PC-3 (cell line): ENCODE data around the gene UCK1. TPM values are rescaled to one million over a fixed set of nuclear protein-coding genes. Genes with fewer than 3 reads are reported as not detected.

Experiments
- ATAC-seq: fragments of 200-7000 bp; cut with Tn5 transposase; 2 replicates; pipeline ENCODE4 v1.9.1; 2020; ENCODE audit warnings: mild to moderate bottlenecking, moderate library complexity
- BruUV-seq: library from RNA; stranded (reverse); fragments of 400-500 nt; replicated peaks from 2 replicates; lab custom pipeline; 2021; lab: Mats Ljungman, UMichigan
- CTCF ChIA-PET: fragments of 300-600 bp; sonication (Branson Sonifier 250); formaldehyde crosslinking; loops from one replicate; lab custom pipeline; 2022; ENCODE audit warnings: antibody characterized with exemption; lab: Charles Lee
- POLR2A ChIA-PET: fragments of 300-600 bp; sonication (Branson Sonifier 250); formaldehyde crosslinking; loops from one replicate; lab custom pipeline; 2022; ENCODE audit warnings: antibody characterized with exemption; ENCODE audit not compliant: unreplicated experiment; lab: Charles Lee
- DNase-seq: peaks from one replicate; pipeline ENCODE4 v3.0.0-alpha.2; 2015
- H2AFZ ChIP-seq: fragments of 300-600 bp; sonication (generic); 2 replicates; pipeline ENCODE4 v1.6.0; 2016; ENCODE audit warnings: antibody characterized with exemption, low read length
- H3F3A ChIP-seq: fragments of 300-600 bp; sonication (generic); one replicate; pipeline ENCODE4 v1.6.0; 2017; ENCODE audit warnings: antibody characterized with exemption, low read length, control low read depth, mild to moderate bottlenecking; ENCODE audit not compliant: unreplicated experiment
- H3K27ac ChIP-seq: fragments of 300-600 bp; sonication (generic); 2 replicates; pipeline ENCODE4 v1.5.1; 2016; ENCODE audit warnings: mild to moderate bottlenecking, low read length
- H3K27me3 ChIP-seq: fragments of 300-600 bp; sonication (generic); 2 replicates; pipeline ENCODE4 v1.6.1; 2016; ENCODE audit warnings: low read length, mixed read lengths
- H3K36me3 ChIP-seq: fragments of 300-600 bp; sonication (generic); 2 replicates; pipeline ENCODE4 v1.6.1; 2016; ENCODE audit warnings: low read depth, mixed run types, low read length, mixed read lengths
- H3K4me1 ChIP-seq: fragments of 300-600 bp; sonication (generic); 2 replicates; pipeline ENCODE4 v1.5.1; 2016; ENCODE audit warnings: low read length; ENCODE audit not compliant: insufficient read depth
- H3K4me2 ChIP-seq: fragments of 300-600 bp; sonication (generic); 2 replicates; pipeline ENCODE4 v1.6.0; 2016; ENCODE audit warnings: low read length
- H3K4me3 ChIP-seq: fragments of 300-600 bp; sonication (generic); 2 replicates; pipeline ENCODE4 v1.5.1; 2016; ENCODE audit warnings: mild to moderate bottlenecking, low read length, mixed read lengths
- H3K79me2 ChIP-seq: fragments of 300-600 bp; sonication (generic); 2 replicates; pipeline ENCODE4 v1.6.1; 2017; ENCODE audit warnings: low read length, mixed read lengths
- H3K9ac ChIP-seq: fragments of 300-600 bp; sonication (generic); 2 replicates; pipeline ENCODE4 v1.6.0; 2016; ENCODE audit warnings: mild to moderate bottlenecking, low read length
- H3K9me2 ChIP-seq: fragments of 300-600 bp; sonication (generic); replicated peaks from 2 replicates; pipeline ENCODE4 v1.6.1; 2016; ENCODE audit warnings: mixed run types, low read length, mixed read lengths
- H3K9me3 ChIP-seq: fragments of 300-600 bp; sonication (generic); 2 replicates; pipeline ENCODE4 v1.6.1; 2016; ENCODE audit warnings: low read length, mixed read lengths
- H4K20me1 ChIP-seq: fragments of 300-600 bp; sonication (generic); 2 replicates; pipeline ENCODE4 v1.6.1; 2016; ENCODE audit warnings: low read length, mixed read lengths
- CTCF ChIP-seq: fragments of 300-600 bp; sonication (generic); conservative IDR thresholded peaks from 2 replicates; pipeline ENCODE4 v1.5.1; 2017; ENCODE audit warnings: antibody characterized with exemption, low read depth, mild to moderate bottlenecking, low read length
- EZH2 ChIP-seq: fragments of 300-600 bp; sonication (generic); IDR thresholded peaks from one replicate; pipeline ENCODE4 v1.6.1; 2017; ENCODE audit warnings: antibody characterized with exemption, mild to moderate bottlenecking, low read length; ENCODE audit not compliant: unreplicated experiment
- EZH2phosphoT487 ChIP-seq: fragments of 300-600 bp; sonication (generic); IDR thresholded peaks from 2 replicates; pipeline ENCODE4 v1.6.1; 2018; ENCODE audit warnings: mild to moderate bottlenecking, antibody characterized with exemption, low read length, borderline replicate concordance
- intact Hi-C: fragments of 100-400 bp; cut with micrococcal nuclease; formaldehyde crosslinking; loops from 2 replicates; pipeline ENCODE4 v1.9.0; 2023
- total RNA-seq: library from RNA; depleted of rRNA; stranded (reverse); fragments of >200 nt; gene quantifications from 2 replicates; pipeline ENCODE4 v1.2.3, GENCODE V29; 2014

Gene UCK1
- total RNA-seq, 1 experiment from 2014 or later: 28.2 TPM

DNA sequence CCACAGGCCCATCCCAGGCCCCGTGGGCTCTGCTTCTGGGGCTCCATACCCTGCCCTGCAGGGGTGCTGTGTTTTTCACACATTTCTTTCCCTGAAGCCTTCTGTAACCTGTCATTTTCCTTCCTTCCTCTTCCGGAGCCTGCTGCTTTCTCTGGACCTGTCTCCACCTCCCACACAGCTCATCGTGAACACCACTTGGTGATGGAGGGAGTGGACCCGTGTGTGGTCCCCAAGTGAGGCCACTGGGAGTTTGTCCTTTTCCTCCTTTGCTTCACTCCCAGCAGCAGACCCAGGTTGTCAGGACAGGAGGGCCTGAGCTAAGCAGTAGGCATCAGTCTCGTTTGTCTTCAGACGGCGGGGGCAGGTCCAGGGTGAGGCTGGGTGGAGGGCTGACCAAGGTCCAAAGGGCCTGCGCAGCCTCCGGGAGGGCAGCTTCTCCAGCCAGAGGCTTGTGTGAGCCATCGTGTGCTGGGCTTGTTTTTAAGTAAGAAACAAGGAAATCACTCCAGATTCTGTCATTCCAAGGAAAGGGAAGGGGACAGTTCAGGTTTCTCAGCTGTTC, 34.1 kb downstream of the UCK1 start:
- POLR2A ChIA-PET: no interaction called here
- peaks cover 15% of the 10 kb centered on the region for H3K4me1 ChIP-seq
- no peaks in the 10 kb centered on the region for H3K9me2 ChIP-seq
- H3K4me3 ChIP-seq: no peak overlapping the region
- no peak overlapping the region for H3K4me2 ChIP-seq
- no peak overlapping the region for H2AFZ ChIP-seq
- H4K20me1 ChIP-seq: no peaks in the 10 kb centered on the region
- TF ChIP-seq EZH2phosphoT487: no peak
- no peak for TF ChIP-seq CTCF
- TF ChIP-seq EZH2: no peak
- no peaks in the 10 kb centered on the region for H3F3A ChIP-seq
- no peak overlapping the region for H3K27ac ChIP-seq
- ATAC-seq (no peak), DNase-seq (no peak)
- no peaks in the 10 kb centered on the region for H3K27me3 ChIP-seq
- intact Hi-C loops: no loop called here
- peaks cover 11% of the 10 kb centered on the region for H3K36me3 ChIP-seq
- H3K9me3 ChIP-seq: no peaks in the 10 kb centered on the region
- no peaks in the 10 kb centered on the region for H3K79me2 ChIP-seq
- BruUV-seq: no TSS peak
- no peak overlapping the region for H3K9ac ChIP-seq
- CTCF ChIA-PET: no interaction called here

DNA sequence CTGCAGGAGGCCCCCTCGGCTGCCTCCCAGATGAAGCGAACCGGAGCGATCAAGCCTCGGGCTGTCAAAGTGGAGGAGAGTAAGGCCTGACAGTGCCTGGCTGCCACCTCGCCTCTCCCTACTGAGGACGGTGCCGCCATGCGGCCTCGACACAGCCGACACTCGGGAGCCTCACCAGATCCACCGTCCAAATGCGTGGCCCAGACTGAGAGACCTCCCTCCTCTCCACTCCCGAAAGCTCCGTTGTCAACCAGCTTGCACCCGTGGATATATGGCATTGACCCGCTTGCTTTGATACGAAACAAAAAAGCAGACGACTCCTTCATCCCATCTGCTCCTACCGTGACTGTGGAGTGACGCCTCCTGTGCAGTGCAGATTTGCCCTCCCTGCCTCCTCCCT, 35.3 kb downstream of the UCK1 start:
- intact Hi-C loops: no loop called here
- H3K9ac ChIP-seq: no peak overlapping the region
- ATAC-seq (no peak), DNase-seq (no peak)
- H4K20me1 ChIP-seq: no peaks in the 10 kb centered on the region
- H3K27me3 ChIP-seq: no peaks in the 10 kb centered on the region
- CTCF ChIA-PET: no interaction called here
- H3K4me2 ChIP-seq: no peak overlapping the region
- H3K36me3 ChIP-seq: peaks cover 15% of the 10 kb centered on the region
- H3F3A ChIP-seq: no peaks in the 10 kb centered on the region
- no peaks in the 10 kb centered on the region for H3K79me2 ChIP-seq
- H3K27ac ChIP-seq: no peak overlapping the region
- H3K4me3 ChIP-seq: no peak overlapping the region
- BruUV-seq: no TSS peak
- H2AFZ ChIP-seq: no peak overlapping the region
- H3K4me1 ChIP-seq: peaks cover 7% of the 10 kb centered on the region
- H3K9me2 ChIP-seq: no peaks in the 10 kb centered on the region
- TF ChIP-seq EZH2phosphoT487 (no peak), CTCF (no peak), EZH2 (no peak)
- H3K9me3 ChIP-seq: no peaks in the 10 kb centered on the region
- POLR2A ChIA-PET: no interaction called here

- ATAC-seq: no peak
- TF ChIP-seq EZH2phosphoT487 (no peak), EZH2 (no peak), CTCF (no peak)
- Histone ChIP-seq H3K9me2 (no peaks in the 10 kb centered on the region), H3K27ac (no peak overlapping the region), H3K4me3 (no peak overlapping the region), H4K20me1 (no peaks in the 10 kb centered on the region), H3K9ac (no peak overlapping the region), H3K36me3 (peaks cover 19% of the 10 kb centered on the region), H3K79me2 (no peaks in the 10 kb centered on the region), H3K27me3 (no peaks in the 10 kb centered on the region), H3K9me3 (no peaks in the 10 kb centered on the region), H3K4me2 (no peak overlapping the region), H3F3A (no peaks in the 10 kb centered on the region), H3K4me1 (no peaks in the 10 kb centered on the region), H2AFZ (no peak overlapping the region)
- POLR2A ChIA-PET: no interaction called here
- no TSS peak for BruUV-seq
- intact Hi-C loops: no loop called here
- CTCF ChIA-PET: no interaction called here
- DNase-seq: no peak
Observed at GRCh38 chr9:131494296-131494870, 36.7 kb downstream of the UCK1 start.
